Measurements from ENCODE around the gene QRSL1. TPM values are rescaled to one million over a fixed set of nuclear protein-coding genes. Genes with fewer than 3 reads are reported as not detected.

The QRSL1 gene
- total RNA-seq, 4 donors from 2014 or later: 17.2 to 26.7 (median 25.1) TPM

- TF ChIP-seq, protein P1, sequence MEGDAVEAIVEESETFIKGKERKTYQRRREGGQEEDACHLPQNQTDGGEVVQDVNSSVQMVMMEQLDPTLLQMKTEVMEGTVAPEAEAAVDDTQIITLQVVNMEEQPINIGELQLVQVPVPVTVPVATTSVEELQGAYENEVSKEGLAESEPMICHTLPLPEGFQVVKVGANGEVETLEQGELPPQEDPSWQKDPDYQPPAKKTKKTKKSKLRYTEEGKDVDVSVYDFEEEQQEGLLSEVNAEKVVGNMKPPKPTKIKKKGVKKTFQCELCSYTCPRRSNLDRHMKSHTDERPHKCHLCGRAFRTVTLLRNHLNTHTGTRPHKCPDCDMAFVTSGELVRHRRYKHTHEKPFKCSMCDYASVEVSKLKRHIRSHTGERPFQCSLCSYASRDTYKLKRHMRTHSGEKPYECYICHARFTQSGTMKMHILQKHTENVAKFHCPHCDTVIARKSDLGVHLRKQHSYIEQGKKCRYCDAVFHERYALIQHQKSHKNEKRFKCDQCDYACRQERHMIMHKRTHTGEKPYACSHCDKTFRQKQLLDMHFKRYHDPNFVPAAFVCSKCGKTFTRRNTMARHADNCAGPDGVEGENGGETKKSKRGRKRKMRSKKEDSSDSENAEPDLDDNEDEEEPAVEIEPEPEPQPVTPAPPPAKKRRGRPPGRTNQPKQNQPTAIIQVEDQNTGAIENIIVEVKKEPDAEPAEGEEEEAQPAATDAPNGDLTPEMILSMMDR (IDR thresholded peaks at IDR 0.05 in 4 of 5, conservative IDR thresholded peaks at IDR 0.05 in 1 of 5): no peak
- TF ChIP-seq POLR2A (IDR thresholded peaks at IDR 0.05): no peak
- H3K9me3 ChIP-seq: no peaks in the 10 kb centered on the region
- H3K4me3 ChIP-seq: no peak overlapping the region
- H3K4me1 ChIP-seq: no peaks in the 10 kb centered on the region
- in situ Hi-C loops (cut with MboI; ENCODE audit: low sequenced_read_pairs in 4 of 4) (no loop called here), intact Hi-C loops (cut with DNase I; ENCODE audit: low total_unique reads) (no loop called here)
- H3K27ac ChIP-seq: no peak overlapping the region
- ATAC-seq (no peak), DNase-seq (no peak)
- no peaks in the 10 kb centered on the region for H3K27me3 ChIP-seq
- no peaks in the 10 kb centered on the region for H3K36me3 ChIP-seq
Observed at GRCh38 chr6:106716966-106717365, 87.6 kb downstream of the QRSL1 start.

Other genes with a start within 250 kb of the QRSL1 start
- gene RTN4IP1, start 80 bp upstream of the QRSL1 start, total RNA-seq: 10 to 100 TPM in 1 of 4 donors, 1 to 10 TPM in 3; 5.4 to 15.3 (median 9.3) TPM